ENCODE measurements around the gene TPRG1L. TPM values are rescaled to one million over a fixed set of nuclear protein-coding genes. Genes with fewer than 3 reads are reported as not detected.
A peak's percentile ranks its signal among the peaks of the same experiment; 100 is the strongest.

Gene TPRG1L
- total RNA-seq, 1 donor from 2014 or later = 33.7 TPM

DNA sequence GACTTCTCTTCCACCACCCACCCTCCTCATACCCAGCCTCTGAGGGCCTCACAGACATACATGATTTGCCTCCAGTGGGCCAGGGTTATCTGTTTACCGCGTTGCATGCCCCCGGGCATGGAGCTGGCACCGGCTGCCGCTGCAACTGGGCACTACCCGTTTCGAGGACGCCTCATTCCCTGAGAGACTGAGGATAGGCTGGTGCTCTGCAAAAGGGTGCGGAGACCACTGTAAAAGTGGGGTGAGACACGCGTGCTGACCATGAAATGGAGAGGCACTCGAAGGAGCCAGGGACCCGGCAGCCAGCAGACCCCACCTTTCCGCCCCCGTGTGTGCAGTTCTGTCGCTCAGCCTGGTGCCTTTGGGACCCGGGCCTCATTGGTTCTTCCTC lies 48.2 kb downstream of the TPRG1L start:
- Histone ChIP-seq H2AFZ (ENCODE audit: low read depth, low read length) (no peak overlapping the region), H3K4me3 (ENCODE audit: insufficient read depth, low read depth, low read length) (no peak overlapping the region), H3K36me3 (ENCODE audit: insufficient read depth, low read length) (no peaks in the 10 kb centered on the region), H3K9me3 (ENCODE audit: insufficient read depth, low read depth, low read length) (no peaks in the 10 kb centered on the region), H3K79me2 (ENCODE audit: insufficient read depth, low read length) (no peaks in the 10 kb centered on the region), H3K4me2 (ENCODE audit: low read length) (no peak overlapping the region), H3K4me1 (ENCODE audit: insufficient read depth, low read length) (peaks cover 6% of the 10 kb centered on the region), H3K27me3 (ENCODE audit: insufficient read depth, low read length) (peaks cover 7% of the 10 kb centered on the region), H4K20me1 (ENCODE audit: insufficient read depth, low read length) (no peaks in the 10 kb centered on the region), H3K9ac (ENCODE audit: low read length) (no peak overlapping the region), H3K27ac (ENCODE audit: low read depth, low read length) (no peak overlapping the region)
- Mint-ChIP-seq H3K27me3 (ENCODE audit: low read depth, unreplicated experiment) (peaks cover 28% of the 10 kb centered on the region), H3K4me3 (ENCODE audit: unreplicated experiment) (no peak overlapping the region), H3K4me1 (ENCODE audit: low read depth, unreplicated experiment) (peaks cover 6% of the 10 kb centered on the region), H3K9me3 (ENCODE audit: unreplicated experiment) (no peaks in the 10 kb centered on the region), H3K36me3 (ENCODE audit: low read depth, unreplicated experiment) (no peaks in the 10 kb centered on the region), H3K27ac (ENCODE audit: unreplicated experiment) (no peak overlapping the region)
- TF ChIP-seq, protein P1, sequence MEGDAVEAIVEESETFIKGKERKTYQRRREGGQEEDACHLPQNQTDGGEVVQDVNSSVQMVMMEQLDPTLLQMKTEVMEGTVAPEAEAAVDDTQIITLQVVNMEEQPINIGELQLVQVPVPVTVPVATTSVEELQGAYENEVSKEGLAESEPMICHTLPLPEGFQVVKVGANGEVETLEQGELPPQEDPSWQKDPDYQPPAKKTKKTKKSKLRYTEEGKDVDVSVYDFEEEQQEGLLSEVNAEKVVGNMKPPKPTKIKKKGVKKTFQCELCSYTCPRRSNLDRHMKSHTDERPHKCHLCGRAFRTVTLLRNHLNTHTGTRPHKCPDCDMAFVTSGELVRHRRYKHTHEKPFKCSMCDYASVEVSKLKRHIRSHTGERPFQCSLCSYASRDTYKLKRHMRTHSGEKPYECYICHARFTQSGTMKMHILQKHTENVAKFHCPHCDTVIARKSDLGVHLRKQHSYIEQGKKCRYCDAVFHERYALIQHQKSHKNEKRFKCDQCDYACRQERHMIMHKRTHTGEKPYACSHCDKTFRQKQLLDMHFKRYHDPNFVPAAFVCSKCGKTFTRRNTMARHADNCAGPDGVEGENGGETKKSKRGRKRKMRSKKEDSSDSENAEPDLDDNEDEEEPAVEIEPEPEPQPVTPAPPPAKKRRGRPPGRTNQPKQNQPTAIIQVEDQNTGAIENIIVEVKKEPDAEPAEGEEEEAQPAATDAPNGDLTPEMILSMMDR (IDR thresholded peaks at IDR 0.05; ENCODE audit: insufficient read depth, low read depth, low read length) = no peak
- no peak for TF ChIP-seq EZH2 (IDR thresholded peaks at IDR 0.05; ENCODE audit: insufficient read depth, low read length)
- FAIRE-seq (no peak), DNase-seq (ENCODE audit: low read depth) (no peak)

DNA sequence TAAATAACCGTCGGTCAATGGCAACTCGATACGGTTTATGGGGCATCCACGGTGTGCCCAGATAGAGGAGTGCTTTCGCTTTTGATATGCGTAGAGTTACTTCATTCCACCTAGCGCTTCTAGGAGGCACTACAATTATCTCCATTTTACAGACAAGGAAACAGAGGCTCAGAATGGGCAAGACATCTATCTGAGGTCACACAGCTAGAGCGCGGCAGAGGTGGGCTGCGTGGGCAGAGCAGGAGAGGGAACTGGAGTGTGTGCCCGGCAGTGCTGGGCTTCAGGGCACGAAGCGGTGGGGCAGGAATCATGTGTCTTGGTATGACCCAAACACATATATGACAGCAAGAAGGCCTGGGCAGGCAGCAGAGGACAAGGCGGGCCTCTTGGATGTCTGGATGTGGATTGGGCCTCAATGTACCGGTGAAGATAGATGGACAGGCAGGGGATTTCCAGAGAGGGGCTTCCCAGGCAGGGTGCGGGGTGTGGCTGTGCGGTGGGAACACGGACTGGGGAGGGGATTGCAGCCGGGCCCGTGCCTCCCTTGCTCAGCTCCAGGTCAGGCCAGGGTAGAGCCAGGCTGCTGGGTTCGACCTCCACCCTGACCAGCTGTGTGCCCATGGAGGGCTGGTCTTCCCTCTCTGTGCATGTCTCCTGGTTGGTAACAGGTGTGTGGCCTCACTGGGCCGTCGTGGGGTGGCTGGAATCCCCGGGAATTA lies 48.7 kb downstream of the TPRG1L start:
- peaks cover 6% of the 10 kb centered on the region for H3K4me1 Mint-ChIP-seq (ENCODE audit: low read depth, unreplicated experiment)
- peaks cover 26% of the 10 kb centered on the region for H3K27me3 Mint-ChIP-seq (ENCODE audit: low read depth, unreplicated experiment)
- peak overlapping the region; percentile 23 for H3K4me3 Mint-ChIP-seq (ENCODE audit: unreplicated experiment)
- no peak overlapping the region for H3K27ac ChIP-seq (ENCODE audit: low read depth, low read length)
- H3K27me3 ChIP-seq (ENCODE audit: insufficient read depth, low read length) = peaks cover 7% of the 10 kb centered on the region
- H3K36me3 Mint-ChIP-seq (ENCODE audit: low read depth, unreplicated experiment) = no peaks in the 10 kb centered on the region
- H3K4me2 ChIP-seq (ENCODE audit: low read length) = no peak overlapping the region
- H2AFZ ChIP-seq (ENCODE audit: low read depth, low read length) = no peak overlapping the region
- FAIRE-seq = no peak
- H3K9me3 Mint-ChIP-seq (ENCODE audit: unreplicated experiment) = no peaks in the 10 kb centered on the region
- H3K36me3 ChIP-seq (ENCODE audit: insufficient read depth, low read length) = no peaks in the 10 kb centered on the region
- H3K9me3 ChIP-seq (ENCODE audit: insufficient read depth, low read depth, low read length) = no peaks in the 10 kb centered on the region
- TF ChIP-seq, protein P1 (IDR thresholded peaks at IDR 0.05; ENCODE audit: insufficient read depth, low read depth, low read length) = no peak
- no peak for TF ChIP-seq EZH2 (IDR thresholded peaks at IDR 0.05; ENCODE audit: insufficient read depth, low read length)
- H3K27ac Mint-ChIP-seq (ENCODE audit: unreplicated experiment) = no peak overlapping the region
- no peak overlapping the region for H3K4me3 ChIP-seq (ENCODE audit: insufficient read depth, low read depth, low read length)
- no peaks in the 10 kb centered on the region for H3K79me2 ChIP-seq (ENCODE audit: insufficient read depth, low read length)
- no peaks in the 10 kb centered on the region for H4K20me1 ChIP-seq (ENCODE audit: insufficient read depth, low read length)
- DNase-seq (ENCODE audit: low read depth) = no peak
- peaks cover 6% of the 10 kb centered on the region for H3K4me1 ChIP-seq (ENCODE audit: insufficient read depth, low read length)
- H3K9ac ChIP-seq (ENCODE audit: low read length) = no peak overlapping the region
